Effector memory CD8-positive, alpha-beta T cell (primary cell): Measurements from ENCODE around the gene DLX6.

Experiments
- ATAC-seq: fragments of 150-1000 bp; cut with Tn5 transposase; replicated peaks from 2 replicates; pipeline ENCODE4 v1.10.0; 2021; ENCODE audit warnings: mild to moderate bottlenecking, moderate library complexity
- DNase-seq, 3 experiments: peaks; one replicate each; pipeline ENCODE4 v3.0.0; 2021
- H3K27ac Mint-ChIP-seq, 2 donors: one replicate each; pipeline ENCODE4 v1.8.0; 2022; ENCODE audit warnings: mild to moderate bottlenecking in 2 of 2, mixed read lengths in 2 of 2, moderate library complexity in 2 of 2
- H3K27me3 Mint-ChIP-seq, 2 donors: one replicate each; pipeline ENCODE4 v1.8.0; 2022; ENCODE audit warnings: mixed read lengths in 2 of 2
- H3K36me3 Mint-ChIP-seq: one replicate; pipeline ENCODE4 v1.8.0; 2022; ENCODE audit warnings: mild to moderate bottlenecking, moderate library complexity, mixed read lengths; ENCODE audit not compliant: insufficient read depth
- H3K4me1 Mint-ChIP-seq, 2 donors: one replicate each; pipeline ENCODE4 v1.8.0; 2022; ENCODE audit warnings: low read depth in 2 of 2, mixed read lengths in 2 of 2
- H3K4me3 Mint-ChIP-seq, 2 donors: one replicate each; pipeline ENCODE4 v1.8.0; 2022; ENCODE audit warnings: mild to moderate bottlenecking in 2 of 2, mixed read lengths in 2 of 2, moderate library complexity in 2 of 2
- H3K9me3 Mint-ChIP-seq, 2 donors: one replicate each; pipeline ENCODE4 v1.8.0; 2022; ENCODE audit warnings: mixed read lengths in 2 of 2

Gene DLX6

DNA sequence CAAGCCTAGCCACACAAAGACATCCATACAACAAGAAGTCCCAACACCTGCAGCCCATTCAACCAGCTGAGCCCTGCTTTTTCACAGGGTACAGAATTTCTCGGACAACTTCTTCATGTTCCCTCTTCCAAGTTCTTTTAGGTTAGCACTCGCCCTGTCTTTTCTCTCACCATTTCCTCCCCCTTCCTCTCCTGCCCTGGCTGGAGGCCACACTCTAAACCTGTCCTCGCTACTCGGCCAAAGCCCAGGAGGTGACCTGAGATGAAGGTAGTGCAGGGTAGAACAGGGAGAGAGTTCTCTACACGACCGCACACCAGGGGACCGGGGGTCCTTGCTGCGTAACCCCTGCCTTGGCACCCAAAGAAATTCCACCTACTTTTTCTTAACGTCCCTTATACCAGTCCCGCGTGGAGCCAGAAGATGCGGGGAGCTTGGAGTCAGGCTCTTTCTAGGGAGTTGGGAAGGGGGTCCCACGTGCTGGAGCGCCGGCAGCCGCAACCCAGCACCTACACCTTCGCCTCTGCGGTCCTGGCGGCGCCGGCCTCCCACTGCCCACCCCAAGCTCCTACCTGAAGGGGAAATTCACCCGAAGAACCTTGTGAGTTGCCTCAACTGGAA, 16.0 kb upstream of the DLX6 start:
- Mint-ChIP-seq H3K27me3 (peaks cover 86 to 92% of the 10 kb centered on the region in 2 donors), H3K36me3 (peaks cover 4% of the 10 kb centered on the region), H3K4me1 (peaks cover 0 to 2% of the 10 kb centered on the region in 2 donors), H3K4me3 (no peak overlapping the region), H3K27ac (no peak overlapping the region), H3K9me3 (no peaks in the 10 kb centered on the region)
- ATAC-seq: no peak
- no peak for DNase-seq

- no peaks in the 10 kb centered on the region for H3K9me3 Mint-ChIP-seq
- no peak overlapping the region for H3K27ac Mint-ChIP-seq
- H3K4me1 Mint-ChIP-seq: peaks cover 0 to 2% of the 10 kb centered on the region in 2 donors
- no peak for DNase-seq
- peaks cover 91 to 96% of the 10 kb centered on the region in 2 donors for H3K27me3 Mint-ChIP-seq
- no peak overlapping the region for H3K4me3 Mint-ChIP-seq
- peaks cover 4% of the 10 kb centered on the region for H3K36me3 Mint-ChIP-seq
- ATAC-seq: no peak
These were observed 15.5 kb upstream of the DLX6 start for GRCh38 chr7:96989859-96990317.

DNA sequence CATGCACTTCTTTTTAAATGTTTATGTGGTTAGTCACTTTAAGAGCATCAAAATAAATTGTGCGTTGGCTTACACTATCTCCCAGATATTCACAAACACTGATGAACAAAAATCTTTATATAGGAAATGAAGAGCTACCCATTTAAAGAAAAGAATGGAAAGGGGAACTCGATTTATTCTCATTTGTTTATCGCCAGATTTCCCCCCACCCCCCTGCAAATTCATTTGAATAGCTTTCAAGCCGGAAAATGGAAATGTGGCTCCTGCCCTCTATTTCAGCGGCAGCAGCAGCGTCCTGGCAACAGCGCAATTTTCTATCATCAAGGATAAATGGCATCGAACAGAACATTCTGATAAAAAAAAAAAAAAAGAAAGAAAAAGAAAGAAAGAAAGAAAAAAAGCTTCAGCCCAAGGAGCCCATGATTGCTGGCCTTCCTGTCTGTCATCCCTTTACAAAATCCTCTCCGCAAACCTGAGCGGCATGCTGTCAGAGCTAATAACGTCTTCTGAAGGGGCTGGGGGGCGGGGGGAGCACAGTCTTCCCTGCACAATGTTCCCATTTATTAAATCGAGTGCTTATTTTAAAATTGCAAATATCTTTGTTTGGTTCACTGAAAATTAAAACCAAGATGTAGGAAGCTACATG, 13.7 kb upstream of the DLX6 start:
- ATAC-seq (no peak), DNase-seq (no peak)
- no peak overlapping the region for H3K4me3 Mint-ChIP-seq
- peaks cover 0 to 2% of the 10 kb centered on the region in 2 donors for H3K4me1 Mint-ChIP-seq
- no peak overlapping the region for H3K27ac Mint-ChIP-seq
- peaks cover 0 to under 1% of the 10 kb centered on the region in 2 donors for H3K9me3 Mint-ChIP-seq
- H3K36me3 Mint-ChIP-seq: peaks cover 4% of the 10 kb centered on the region
- peaks cover 94 to 97% of the 10 kb centered on the region in 2 donors for H3K27me3 Mint-ChIP-seq

- H3K4me1 Mint-ChIP-seq: peaks cover 0 to 2% of the 10 kb centered on the region in 2 donors
- H3K27ac Mint-ChIP-seq: no peak overlapping the region
- H3K9me3 Mint-ChIP-seq: peaks cover 0 to 2% of the 10 kb centered on the region in 2 donors
- peaks cover 4% of the 10 kb centered on the region for H3K36me3 Mint-ChIP-seq
- DNase-seq: no peak
- peaks cover 95 to 97% of the 10 kb centered on the region in 2 donors for H3K27me3 Mint-ChIP-seq
- no peak overlapping the region for H3K4me3 Mint-ChIP-seq
- ATAC-seq: no peak
These were observed 13.0 kb upstream of the DLX6 start for GRCh38 chr7:96992192-96993005.

DNA sequence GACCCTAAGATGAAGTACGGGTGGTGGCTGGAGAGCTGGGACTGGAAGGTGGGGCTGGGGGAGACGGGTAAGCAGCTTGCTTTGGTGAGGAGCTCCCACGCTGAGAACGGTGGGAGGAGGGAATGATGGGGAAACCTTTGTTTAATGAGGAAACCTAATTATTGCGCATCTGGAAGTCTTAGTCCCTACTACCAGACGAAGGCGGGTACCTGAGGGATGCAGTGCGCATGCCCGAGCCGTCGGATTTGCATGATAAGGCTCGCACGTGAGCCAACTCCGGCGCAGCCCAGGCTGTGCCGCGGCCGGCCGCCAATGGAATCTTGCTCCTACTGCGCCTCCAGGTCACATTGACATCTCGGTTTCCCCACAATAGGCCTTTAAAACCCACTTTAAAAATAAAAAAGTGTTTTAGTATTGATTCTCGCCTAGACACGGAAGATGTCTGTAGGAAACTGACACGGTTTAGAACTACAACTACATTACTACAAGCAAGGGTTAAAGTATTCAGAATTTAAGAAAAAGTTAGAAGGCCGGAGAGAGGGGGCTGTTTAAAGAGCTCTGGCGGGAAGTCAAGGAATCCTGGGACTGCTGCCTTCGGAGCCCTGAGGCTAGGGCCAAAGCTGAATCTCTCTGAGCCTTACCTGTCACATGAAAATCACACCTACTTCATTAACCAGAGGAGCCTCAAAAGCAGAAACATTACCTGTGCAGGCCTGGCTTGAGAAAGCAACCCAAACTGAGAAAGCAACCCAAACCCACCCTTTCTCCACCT, 12.1 kb upstream of the DLX6 start:
- Mint-ChIP-seq H3K27ac (no peak overlapping the region), H3K36me3 (peaks cover 4% of the 10 kb centered on the region), H3K27me3 (peaks cover 94 to 100% of the 10 kb centered on the region in 2 donors), H3K4me1 (peaks cover 0 to 2% of the 10 kb centered on the region in 2 donors), H3K9me3 (peaks cover 0 to 2% of the 10 kb centered on the region in 2 donors), H3K4me3 (no peak overlapping the region)
- DNase-seq: no peak
- no peak for ATAC-seq

DNA sequence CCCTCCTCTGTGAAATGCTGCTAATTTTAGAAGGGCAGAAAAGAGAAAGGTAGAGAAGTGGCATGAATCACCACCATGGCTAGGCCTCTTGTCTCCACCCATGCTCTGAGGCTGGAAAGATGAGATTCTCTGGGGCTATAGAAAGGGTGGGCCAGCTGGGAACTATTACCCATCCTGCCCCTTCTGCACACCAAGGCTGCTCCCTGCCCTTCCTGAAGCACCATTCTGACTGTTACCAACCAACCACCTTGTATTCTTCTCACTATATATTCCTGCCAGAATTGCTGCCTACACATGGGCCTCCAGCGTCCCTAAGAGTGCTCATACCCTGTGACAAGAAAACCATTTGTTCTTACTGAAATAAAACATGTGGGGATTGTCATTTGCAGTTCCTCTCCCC, 11.4 kb upstream of the DLX6 start:
- DNase-seq (no peak), ATAC-seq (no peak)
- Mint-ChIP-seq H3K27ac (no peak overlapping the region), H3K27me3 (peaks cover 92 to 100% of the 10 kb centered on the region in 2 donors), H3K36me3 (peaks cover 4% of the 10 kb centered on the region), H3K4me3 (no peak overlapping the region), H3K9me3 (peaks cover 0 to 2% of the 10 kb centered on the region in 2 donors), H3K4me1 (peaks cover 0 to 2% of the 10 kb centered on the region in 2 donors)

- DNase-seq (no peak), ATAC-seq (no peak)
- Mint-ChIP-seq H3K4me3 (no peak overlapping the region), H3K9me3 (peaks cover 0 to 2% of the 10 kb centered on the region in 2 donors), H3K36me3 (peaks cover 4% of the 10 kb centered on the region), H3K4me1 (peaks cover 0 to 2% of the 10 kb centered on the region in 2 donors), H3K27me3 (peaks cover 92 to 100% of the 10 kb centered on the region in 2 donors), H3K27ac (no peak overlapping the region)
These were observed 9.8 kb upstream of the DLX6 start for GRCh38 chr7:96995406-96996110.

- no peak for ATAC-seq
- Mint-ChIP-seq H3K4me3 (no peak overlapping the region), H3K27ac (no peak overlapping the region), H3K27me3 (peaks cover 96 to 100% of the 10 kb centered on the region in 2 donors), H3K36me3 (peaks cover 4% of the 10 kb centered on the region), H3K4me1 (peaks cover 0 to 2% of the 10 kb centered on the region in 2 donors), H3K9me3 (peaks cover 0 to 2% of the 10 kb centered on the region in 2 donors)
- no peak for DNase-seq
These were observed 9.0 kb upstream of the DLX6 start for GRCh38 chr7:96996111-96996957.

DNA sequence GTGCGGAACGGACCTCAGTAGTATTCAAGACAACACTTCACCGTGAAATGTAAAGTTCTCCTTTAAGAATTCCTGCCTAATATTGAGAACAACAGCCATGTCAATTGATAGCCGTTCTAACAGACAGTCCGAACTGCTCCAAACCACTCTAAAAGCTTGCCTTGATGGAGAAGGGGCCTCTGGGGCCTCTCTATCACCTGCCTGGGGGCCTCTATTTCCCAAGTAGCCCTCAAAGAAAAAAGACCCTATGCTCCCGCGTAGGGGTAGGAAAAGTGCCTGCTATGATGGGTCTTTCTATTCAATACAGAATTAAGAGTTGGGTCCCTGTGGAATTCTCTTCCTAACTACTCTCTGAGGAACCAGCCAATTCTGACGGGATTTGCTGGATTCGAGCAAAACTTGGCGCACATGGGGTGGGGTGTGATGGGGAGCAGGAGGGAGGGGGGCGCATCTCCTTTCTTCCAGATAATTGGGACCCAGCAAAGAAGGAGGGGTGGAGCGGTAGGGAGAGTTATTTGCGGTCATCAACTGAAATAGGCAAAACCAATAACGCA, 8.3 kb upstream of the DLX6 start:
- Mint-ChIP-seq H3K36me3 (peaks cover 4% of the 10 kb centered on the region), H3K4me1 (peaks cover 0 to under 1% of the 10 kb centered on the region in 2 donors), H3K4me3 (no peak overlapping the region), H3K27ac (no peak overlapping the region), H3K9me3 (peaks cover 0 to 2% of the 10 kb centered on the region in 2 donors), H3K27me3 (peaks cover 96 to 100% of the 10 kb centered on the region in 2 donors)
- ATAC-seq (no peak), DNase-seq (no peak)

- Mint-ChIP-seq H3K27me3 (peaks cover 96 to 100% of the 10 kb centered on the region in 2 donors), H3K27ac (no peak overlapping the region), H3K36me3 (peaks cover 3% of the 10 kb centered on the region), H3K4me3 (no peak overlapping the region), H3K9me3 (peaks cover 0 to 2% of the 10 kb centered on the region in 2 donors), H3K4me1 (no peaks in the 10 kb centered on the region)
- DNase-seq (no peak), ATAC-seq (no peak)
These were observed 7.8 kb upstream of the DLX6 start for GRCh38 chr7:96997512-96998032.

DNA sequence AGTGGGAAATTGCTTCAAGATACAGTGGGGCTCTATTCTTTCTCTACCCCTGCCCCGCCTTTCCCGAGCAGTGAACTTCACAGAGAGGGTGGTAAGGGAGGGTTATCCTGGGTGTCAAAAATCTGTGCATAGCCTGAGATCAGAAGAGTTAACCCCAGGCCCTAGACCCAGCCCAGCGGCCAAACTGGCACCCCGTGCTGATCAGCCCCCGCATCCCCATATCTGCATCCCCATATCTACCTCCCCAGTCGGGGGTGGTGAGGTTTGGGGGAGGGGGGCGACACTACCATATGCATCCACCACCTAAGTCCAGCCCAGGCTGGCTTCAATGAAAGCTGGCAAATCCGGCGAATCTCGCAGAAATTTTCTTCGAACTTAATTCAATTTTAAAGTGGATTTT, 7.0 kb upstream of the DLX6 start:
- Mint-ChIP-seq H3K9me3 (peaks cover 0 to 2% of the 10 kb centered on the region in 2 donors), H3K4me1 (peaks cover 0 to 2% of the 10 kb centered on the region in 2 donors), H3K4me3 (no peak overlapping the region), H3K36me3 (no peaks in the 10 kb centered on the region), H3K27me3 (peaks cover 96 to 100% of the 10 kb centered on the region in 2 donors), H3K27ac (no peak overlapping the region)
- no peak for DNase-seq
- no peak for ATAC-seq
